ENCODE measurements around the gene PALLD. TPM values are rescaled to one million over a fixed set of nuclear protein-coding genes. Genes with fewer than 3 reads are reported as not detected.

PALLD gene
- polyA plus RNA-seq, 3 donors: 6.1 to 11.8 (median 9.9) TPM

GRCh38 chr4:168843635-168844034 is 346.8 kb downstream of the PALLD start:
- Histone ChIP-seq H3K27me3 (ENCODE audit: control insufficient read depth in 2 of 2, insufficient read depth in 2 of 2, low read length in 2 of 2) (no peaks in the 10 kb centered on the region), H3K4me3 (replicated peaks in 1 of 3; ENCODE audit: low read depth in 2 of 3, low read length in 3 of 3) (no peak overlapping the region), H3K27ac (ENCODE audit: low read depth in 1 of 2, low read length in 2 of 2) (no peak overlapping the region), H3K4me1 (ENCODE audit: control insufficient read depth in 1 of 2, insufficient read depth in 2 of 2, low read length in 2 of 2) (peaks cover 7 to 15% of the 10 kb centered on the region in 2 donors), H3K36me3 (replicated peaks in 1 of 2; ENCODE audit: control insufficient read depth in 1 of 2, insufficient read depth in 2 of 2, low read length in 2 of 2) (no peaks in the 10 kb centered on the region), H2AFZ (ENCODE audit: insufficient read depth, low read depth, low read length, poor library complexity, severe bottlenecking) (no peak overlapping the region), H3K9ac (ENCODE audit: insufficient read depth, low read length, poor library complexity, severe bottlenecking) (no peak overlapping the region), H4K20me1 (ENCODE audit: insufficient read depth, low read length) (no peaks in the 10 kb centered on the region), H3K79me2 (ENCODE audit: insufficient read depth, low read length) (no peaks in the 10 kb centered on the region), H3K9me3 (replicated peaks in 1 of 2; ENCODE audit: control insufficient read depth in 1 of 2, insufficient read depth in 1 of 2, low read length in 2 of 2) (no peaks in the 10 kb centered on the region), H3K4me2 (replicated peaks; ENCODE audit: extremely low read depth, low read length, poor library complexity, severe bottlenecking) (no peak overlapping the region)
- H3K4me3 Mint-ChIP-seq: peak overlapping the region in 1 of 2 donors; percentile 39
- no peaks in the 10 kb centered on the region for H3K9me3 Mint-ChIP-seq
- no peak for DNase-seq
- H3K4me1 Mint-ChIP-seq: peaks cover 11% of the 10 kb centered on the region
- WGBS (ENCODE audit: insufficient coverage): no CpG with 5 or more reads among the region's 7 CpGs
- intact Hi-C loops (cut with micrococcal nuclease): no loop called here
- H3K36me3 Mint-ChIP-seq: no peaks in the 10 kb centered on the region
- TF ChIP-seq CTCF (IDR thresholded peaks at IDR 0.05): no peak
- H3K27me3 Mint-ChIP-seq (ENCODE audit: low read depth in 3 of 3): peaks cover 6 to 10% (median 7%) of the 10 kb centered on the region in 3 donors
- H3K27ac Mint-ChIP-seq: no peak overlapping the region

GRCh38 chr4:168844353-168845049 is 347.6 kb downstream of the PALLD start:
- no peaks in the 10 kb centered on the region for H4K20me1 ChIP-seq (ENCODE audit: insufficient read depth, low read length)
- H3K36me3 ChIP-seq (replicated peaks in 1 of 2; ENCODE audit: control insufficient read depth in 1 of 2, insufficient read depth in 2 of 2, low read length in 2 of 2): no peaks in the 10 kb centered on the region
- no peaks in the 10 kb centered on the region for H3K9me3 Mint-ChIP-seq
- H2AFZ ChIP-seq (ENCODE audit: insufficient read depth, low read depth, low read length, poor library complexity, severe bottlenecking): no peak overlapping the region
- no peak overlapping the region for H3K27ac Mint-ChIP-seq
- H3K4me1 ChIP-seq (ENCODE audit: control insufficient read depth in 1 of 2, insufficient read depth in 2 of 2, low read length in 2 of 2): peaks cover 15 to 24% of the 10 kb centered on the region in 2 donors
- no peaks in the 10 kb centered on the region for H3K9me3 ChIP-seq (replicated peaks in 1 of 2; ENCODE audit: control insufficient read depth in 1 of 2, insufficient read depth in 1 of 2, low read length in 2 of 2)
- peaks cover 20% of the 10 kb centered on the region for H3K4me1 Mint-ChIP-seq
- WGBS (ENCODE audit: insufficient coverage): 100% methylated on average over 2 of the region's 8 CpGs
- H3K36me3 Mint-ChIP-seq: no peaks in the 10 kb centered on the region
- no peak overlapping the region for H3K4me3 ChIP-seq (replicated peaks in 1 of 3; ENCODE audit: low read depth in 2 of 3, low read length in 3 of 3)
- no peaks in the 10 kb centered on the region for H3K27me3 ChIP-seq (ENCODE audit: control insufficient read depth in 2 of 2, insufficient read depth in 2 of 2, low read length in 2 of 2)
- H3K9ac ChIP-seq (ENCODE audit: insufficient read depth, low read length, poor library complexity, severe bottlenecking): no peak overlapping the region
- no peak for TF ChIP-seq CTCF (IDR thresholded peaks at IDR 0.05)
- intact Hi-C loops (cut with micrococcal nuclease): no loop called here
- peaks cover 6% of the 10 kb centered on the region in 3 donors for H3K27me3 Mint-ChIP-seq (ENCODE audit: low read depth in 3 of 3)
- H3K4me3 Mint-ChIP-seq: peak overlapping the region in 1 of 2 donors; percentile 56
- H3K79me2 ChIP-seq (ENCODE audit: insufficient read depth, low read length): no peaks in the 10 kb centered on the region
- no peak overlapping the region for H3K4me2 ChIP-seq (replicated peaks; ENCODE audit: extremely low read depth, low read length, poor library complexity, severe bottlenecking)
- no peak overlapping the region for H3K27ac ChIP-seq (ENCODE audit: low read depth in 1 of 2, low read length in 2 of 2)
- DNase-seq: no peak

All from CD14-positive monocyte (primary cell).